Mammary microvascular endothelial cell (primary cell): ENCODE results near the gene AATF. TPM values are rescaled to one million over a fixed set of nuclear protein-coding genes. Genes with fewer than 3 reads are reported as not detected.

ENCODE experiments used
- total RNA-seq: library from RNA; depleted of rRNA; stranded (reverse); fragments of >200 nt; gene quantifications from 2 replicates; pipeline ENCODE4 v1.2.3, GENCODE V29; 2015

AATF gene, protein sequence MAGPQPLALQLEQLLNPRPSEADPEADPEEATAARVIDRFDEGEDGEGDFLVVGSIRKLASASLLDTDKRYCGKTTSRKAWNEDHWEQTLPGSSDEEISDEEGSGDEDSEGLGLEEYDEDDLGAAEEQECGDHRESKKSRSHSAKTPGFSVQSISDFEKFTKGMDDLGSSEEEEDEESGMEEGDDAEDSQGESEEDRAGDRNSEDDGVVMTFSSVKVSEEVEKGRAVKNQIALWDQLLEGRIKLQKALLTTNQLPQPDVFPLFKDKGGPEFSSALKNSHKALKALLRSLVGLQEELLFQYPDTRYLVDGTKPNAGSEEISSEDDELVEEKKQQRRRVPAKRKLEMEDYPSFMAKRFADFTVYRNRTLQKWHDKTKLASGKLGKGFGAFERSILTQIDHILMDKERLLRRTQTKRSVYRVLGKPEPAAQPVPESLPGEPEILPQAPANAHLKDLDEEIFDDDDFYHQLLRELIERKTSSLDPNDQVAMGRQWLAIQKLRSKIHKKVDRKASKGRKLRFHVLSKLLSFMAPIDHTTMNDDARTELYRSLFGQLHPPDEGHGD
- 37.1 and 42.8 TPM in 2 replicates for total RNA-seq

DNA sequence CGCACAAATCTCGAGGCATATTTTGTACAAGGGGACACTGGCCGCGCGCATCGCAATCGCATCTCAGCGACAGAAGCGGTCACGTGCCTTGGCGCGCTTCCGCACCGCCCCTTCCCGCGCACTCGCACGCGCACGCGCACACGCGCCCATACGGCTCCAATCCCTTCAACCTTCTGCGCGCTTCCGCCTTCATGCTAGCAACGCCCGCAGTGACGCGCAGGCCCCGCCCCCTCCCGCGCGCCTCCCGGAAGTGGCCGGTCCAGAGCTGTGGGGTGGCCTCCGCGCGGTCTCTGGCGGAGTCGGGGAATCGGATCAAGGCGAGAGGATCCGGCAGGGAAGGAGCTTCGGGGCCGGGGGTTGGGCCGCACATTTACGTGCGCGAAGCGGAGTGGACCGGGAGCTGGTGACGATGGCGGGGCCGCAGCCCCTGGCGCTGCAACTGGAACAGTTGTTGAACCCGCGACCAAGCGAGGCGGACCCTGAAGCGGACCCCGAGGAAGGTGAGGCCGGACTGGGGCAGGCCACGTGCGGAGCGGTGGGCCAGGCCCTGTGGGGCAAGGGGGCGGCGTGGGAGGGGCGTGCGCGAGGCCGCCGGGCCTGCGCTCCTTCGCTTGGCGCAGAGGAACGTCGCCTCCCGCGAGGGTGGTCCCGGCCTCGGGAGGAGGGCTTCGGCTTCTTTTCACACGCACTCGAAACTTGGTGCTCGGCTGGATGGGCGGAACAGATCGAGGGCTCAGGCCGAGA, at the start of gene AATF:
Gene AATF (plus strand): TSS at position 238 of the 744 bp plus-strand sequence. CDS start 172 bp downstream, at position 410.

GRCh38 chr17:36937001-36937958, 11.5 kb upstream of the AATF start, which contains the start of gene LHX1:
LHX1 (plus strand) TSS chr17:36937475; CDS start chr17:36938198, 723 bp downstream.

Other genes starting within 250 kb of the AATF start
- not detected in 2 replicates for gene LHX1, start 11.5 kb upstream of the AATF start, total RNA-seq